ENCODE data around the gene DCAF10.
"Not testable (repeated sequence)": the region's sequence is repeated elsewhere in the genome, so short reads cannot be mapped to it uniquely, and the experiment has no call there.

DNA sequence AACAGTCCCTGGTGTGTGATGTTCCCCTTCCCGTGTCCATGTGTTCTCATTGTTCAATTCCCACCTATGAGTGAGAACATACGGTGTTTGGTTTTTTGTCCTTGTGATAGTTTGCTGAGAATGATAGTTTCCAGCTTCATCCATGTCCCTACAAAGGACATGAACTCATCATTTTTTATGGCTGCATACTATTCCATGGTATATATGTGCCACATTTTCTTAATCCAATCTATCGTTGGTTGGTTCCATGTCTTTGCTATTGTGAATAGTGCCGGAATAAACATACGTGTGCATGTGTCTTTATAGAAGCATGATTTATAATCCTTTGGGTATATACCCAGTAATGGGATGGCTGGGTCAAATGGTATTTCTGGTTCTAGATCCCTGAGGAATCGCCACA is 35.3 kb upstream of the DCAF10 start:
- TF ChIP-seq, protein P1, sequence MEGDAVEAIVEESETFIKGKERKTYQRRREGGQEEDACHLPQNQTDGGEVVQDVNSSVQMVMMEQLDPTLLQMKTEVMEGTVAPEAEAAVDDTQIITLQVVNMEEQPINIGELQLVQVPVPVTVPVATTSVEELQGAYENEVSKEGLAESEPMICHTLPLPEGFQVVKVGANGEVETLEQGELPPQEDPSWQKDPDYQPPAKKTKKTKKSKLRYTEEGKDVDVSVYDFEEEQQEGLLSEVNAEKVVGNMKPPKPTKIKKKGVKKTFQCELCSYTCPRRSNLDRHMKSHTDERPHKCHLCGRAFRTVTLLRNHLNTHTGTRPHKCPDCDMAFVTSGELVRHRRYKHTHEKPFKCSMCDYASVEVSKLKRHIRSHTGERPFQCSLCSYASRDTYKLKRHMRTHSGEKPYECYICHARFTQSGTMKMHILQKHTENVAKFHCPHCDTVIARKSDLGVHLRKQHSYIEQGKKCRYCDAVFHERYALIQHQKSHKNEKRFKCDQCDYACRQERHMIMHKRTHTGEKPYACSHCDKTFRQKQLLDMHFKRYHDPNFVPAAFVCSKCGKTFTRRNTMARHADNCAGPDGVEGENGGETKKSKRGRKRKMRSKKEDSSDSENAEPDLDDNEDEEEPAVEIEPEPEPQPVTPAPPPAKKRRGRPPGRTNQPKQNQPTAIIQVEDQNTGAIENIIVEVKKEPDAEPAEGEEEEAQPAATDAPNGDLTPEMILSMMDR (IDR thresholded peaks at IDR 0.05): not testable (repeated sequence)
- TF ChIP-seq POLR2A (IDR thresholded peaks at IDR 0.05): not testable (repeated sequence)
